ENCODE data around the gene KCNT2.
"Not testable (repeated sequence)": the region's sequence is repeated elsewhere in the genome, so short reads cannot be mapped to it uniquely, and the experiment has no call there.

Gene KCNT2

DNA sequence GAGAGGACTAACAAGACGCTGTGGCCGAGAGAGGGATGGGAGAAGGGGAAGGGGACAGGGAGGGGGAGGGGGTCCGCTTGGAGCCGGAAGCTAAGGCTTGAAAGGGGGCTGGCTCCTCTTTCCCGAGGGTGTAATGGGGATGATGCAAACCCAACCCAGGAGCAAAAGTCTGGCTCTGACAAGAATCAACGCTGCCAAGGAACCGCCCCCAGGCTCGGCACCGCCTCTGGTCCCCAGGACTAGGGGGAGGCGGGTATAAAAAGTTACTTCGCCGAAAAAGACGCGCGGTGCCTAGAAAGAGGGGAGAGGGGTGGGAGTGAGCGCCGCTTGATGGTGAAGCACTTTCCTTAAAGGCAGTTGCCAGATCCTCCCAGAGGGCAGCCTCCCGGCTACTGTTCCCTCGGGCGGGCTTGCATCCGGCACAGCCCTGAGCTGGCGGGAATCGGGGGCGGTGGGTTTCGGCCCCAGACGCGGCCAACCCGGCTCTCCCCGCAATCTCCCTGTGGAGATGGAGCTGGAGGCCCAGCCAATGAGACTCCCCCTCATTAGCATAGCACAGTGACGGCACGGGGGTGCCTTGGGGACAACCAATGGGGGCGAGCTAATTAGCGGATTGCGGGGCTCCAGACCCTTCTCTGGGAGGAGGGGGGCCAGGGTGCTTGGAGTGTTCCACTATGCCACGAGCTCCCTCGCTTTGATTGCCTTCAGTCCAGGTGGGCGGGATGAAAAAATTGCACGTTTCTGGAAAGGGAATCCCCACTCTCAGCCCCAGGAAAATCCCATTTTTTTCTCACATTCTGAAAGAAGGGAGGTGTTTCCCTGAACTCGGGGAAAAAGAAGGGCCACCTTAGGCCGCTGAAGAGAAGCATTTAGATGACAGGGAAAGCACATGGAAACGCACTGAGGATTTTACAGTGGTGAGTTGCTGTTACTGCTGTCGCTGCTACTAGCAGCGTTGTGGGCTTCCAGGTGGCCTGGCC, at the start of gene KCNT2:
TSS of gene KCNT2 (minus strand) at position 51 of the 980 bp plus-strand sequence. CDS start 131 bp downstream, outside the sequence.
- peak; percentile 28 for DNase-seq

DNA sequence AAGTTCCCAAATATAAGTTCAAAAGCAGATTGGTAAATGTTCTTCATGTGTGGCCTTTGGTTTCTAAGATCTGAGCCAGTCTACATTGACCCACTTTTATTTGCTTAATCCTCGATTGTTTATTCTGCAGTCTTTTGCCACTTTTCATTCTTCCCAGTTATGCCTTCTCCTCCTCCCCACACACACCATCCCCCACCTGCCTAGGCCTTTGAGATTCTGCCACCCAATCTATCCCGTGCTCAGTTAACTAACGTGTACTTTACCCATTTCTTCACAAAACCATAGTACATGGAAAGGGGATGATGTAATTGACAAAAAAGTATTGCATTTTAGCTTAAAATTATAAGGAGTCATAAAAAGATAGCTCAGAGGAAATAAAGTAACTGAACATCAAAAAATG, 47.3 kb upstream of the KCNT2 start:
- no peak for DNase-seq

DNA sequence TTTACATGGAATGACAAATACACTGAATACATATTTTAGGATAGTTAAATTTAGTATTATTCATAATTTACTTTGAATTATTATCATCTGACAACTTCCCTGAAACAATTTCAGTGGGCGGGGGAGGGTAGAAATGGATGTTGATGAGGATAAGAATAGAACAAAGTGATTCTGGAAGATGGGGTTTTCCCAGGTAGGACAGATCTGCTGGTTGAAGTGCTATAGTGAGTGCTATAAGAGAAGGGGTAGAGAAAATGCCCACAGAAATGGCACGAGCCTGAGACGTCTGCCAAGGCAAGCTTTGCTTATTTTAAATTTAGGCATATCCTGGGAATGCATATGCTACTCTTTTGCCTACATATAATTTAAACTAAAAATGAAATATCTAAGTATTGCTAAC, 46.8 kb upstream of the KCNT2 start:
- no peak for DNase-seq

DNA sequence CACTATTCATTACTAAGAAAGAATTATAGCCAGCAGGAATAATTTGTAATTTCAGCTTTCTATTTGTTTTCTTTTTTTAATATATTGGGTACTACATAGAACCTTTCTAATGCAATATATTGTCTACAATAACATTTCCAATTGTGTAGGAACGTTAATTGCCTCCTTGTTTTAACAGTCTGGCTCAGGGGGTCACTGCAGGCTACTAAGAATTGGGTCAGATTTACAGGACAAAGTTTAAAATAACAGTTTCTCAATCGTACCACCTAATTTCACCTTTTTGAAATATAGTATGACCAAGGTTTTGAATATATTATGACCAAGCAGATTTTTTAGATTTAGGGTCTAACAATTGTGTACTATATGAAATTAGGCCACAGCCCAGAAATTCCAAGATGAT, 46.0 kb upstream of the KCNT2 start:
- no peak for DNase-seq

DNA sequence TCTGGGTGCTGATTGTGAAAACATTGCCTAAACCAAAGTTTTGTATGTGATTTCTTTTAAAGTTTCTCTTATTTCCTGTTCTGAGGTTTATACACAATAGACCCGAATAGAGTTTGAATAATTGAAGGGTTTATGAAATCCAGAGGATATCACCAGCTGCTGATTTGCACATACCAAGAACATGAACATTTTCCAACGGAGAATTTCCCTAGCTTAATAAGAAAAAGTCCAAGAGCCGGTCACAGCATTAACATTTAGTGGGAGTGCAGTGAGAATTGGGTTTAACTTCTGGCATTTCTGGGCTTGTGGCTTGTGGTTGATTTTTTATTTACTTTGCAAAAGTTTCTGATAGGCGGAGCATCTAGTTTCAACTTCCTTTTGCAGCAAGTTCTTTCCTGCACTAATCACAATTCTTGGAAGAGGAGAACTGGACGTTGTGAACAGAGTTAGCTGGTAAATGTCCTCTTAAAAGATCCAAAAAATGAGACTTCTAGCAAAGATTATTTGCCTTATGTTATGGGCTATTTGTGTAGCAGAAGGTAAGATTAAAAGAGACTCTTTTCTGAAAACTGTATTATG, 43.5 kb upstream of the KCNT2 start, which contains the start of gene CFH:
TSS of gene CFH (plus strand) at position 407 of the 579 bp plus-strand sequence. CDS start at position 482, 75 bp downstream.
- no peak for DNase-seq

DNA sequence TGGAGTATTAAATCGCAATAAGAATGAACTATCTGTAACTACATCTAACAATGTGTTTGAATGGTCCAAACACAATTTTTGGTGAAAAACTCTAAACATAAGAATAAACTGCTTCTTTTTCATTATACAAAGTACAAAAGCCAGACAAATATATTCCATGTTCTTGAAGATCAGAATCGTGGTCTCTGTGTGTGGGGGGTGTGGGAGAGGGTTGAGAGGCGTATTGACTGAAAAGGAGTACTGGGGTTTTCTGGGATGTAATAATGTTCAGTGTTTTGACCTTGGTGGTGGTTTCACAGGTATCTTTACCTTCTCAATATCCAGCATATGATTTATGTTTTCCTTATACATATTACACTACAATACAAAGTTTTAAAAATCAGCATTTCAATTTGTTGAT, 42.8 kb upstream of the KCNT2 start:
- DNase-seq: no peak

DNA sequence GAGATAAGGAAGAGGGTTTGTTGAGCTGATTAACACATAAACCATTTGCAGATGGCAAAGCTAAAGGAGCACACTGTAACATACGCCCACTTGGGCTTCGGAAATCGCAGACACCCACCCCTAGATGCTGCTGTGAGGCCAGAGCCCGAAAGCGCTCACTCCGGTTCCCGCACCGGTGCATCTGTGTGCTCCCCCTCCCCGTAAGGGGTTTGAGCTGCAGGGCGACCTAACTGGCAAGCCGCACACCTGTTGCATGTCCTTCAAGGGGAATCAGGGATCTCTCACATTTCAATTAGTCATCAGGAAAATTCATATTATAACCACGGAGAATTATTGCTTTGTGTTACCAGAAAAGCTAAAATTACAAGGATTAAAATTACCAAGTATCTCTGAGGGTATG, 42.2 kb upstream of the KCNT2 start:
- DNase-seq: no peak

DNA sequence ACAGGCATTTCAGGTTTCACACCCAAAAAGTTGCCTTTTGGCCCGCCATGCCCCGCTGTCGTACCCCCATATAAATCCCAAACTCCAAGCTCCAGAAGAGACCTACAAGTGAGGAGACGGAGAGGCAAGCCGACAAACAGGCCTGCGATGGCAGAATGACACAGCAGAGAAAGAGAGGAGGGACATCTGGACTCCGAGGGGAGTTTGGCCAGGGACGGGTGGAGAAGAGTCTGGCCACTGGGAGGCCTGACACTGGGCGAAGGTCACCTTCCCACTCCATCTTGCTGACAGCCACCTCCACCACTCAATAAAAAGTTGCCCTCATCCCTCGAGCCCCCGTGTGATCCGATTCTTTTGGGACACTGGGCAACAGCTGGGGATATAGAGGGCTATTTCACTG, 41.8 kb upstream of the KCNT2 start:
- DNase-seq: no peak

DNA sequence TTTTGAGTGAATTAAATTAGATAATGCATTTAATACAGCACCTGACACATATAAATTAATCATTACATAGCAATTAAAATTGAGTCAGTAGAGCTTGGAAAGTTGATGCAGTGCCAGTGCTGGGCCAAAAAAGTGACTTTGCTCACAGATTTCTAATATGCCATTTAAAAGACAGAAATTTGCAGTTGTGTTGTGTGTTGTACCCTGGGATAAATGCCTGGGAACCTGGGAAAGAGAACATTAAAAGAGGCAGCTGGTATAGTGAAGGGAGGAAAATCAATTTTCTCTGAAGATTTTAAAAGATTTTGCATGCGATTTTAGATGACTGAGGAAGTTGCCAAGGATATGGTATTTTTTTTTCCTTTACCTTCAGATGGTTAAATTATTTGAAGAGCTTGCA, 32.7 kb upstream of the KCNT2 start:
- no peak for DNase-seq

DNA sequence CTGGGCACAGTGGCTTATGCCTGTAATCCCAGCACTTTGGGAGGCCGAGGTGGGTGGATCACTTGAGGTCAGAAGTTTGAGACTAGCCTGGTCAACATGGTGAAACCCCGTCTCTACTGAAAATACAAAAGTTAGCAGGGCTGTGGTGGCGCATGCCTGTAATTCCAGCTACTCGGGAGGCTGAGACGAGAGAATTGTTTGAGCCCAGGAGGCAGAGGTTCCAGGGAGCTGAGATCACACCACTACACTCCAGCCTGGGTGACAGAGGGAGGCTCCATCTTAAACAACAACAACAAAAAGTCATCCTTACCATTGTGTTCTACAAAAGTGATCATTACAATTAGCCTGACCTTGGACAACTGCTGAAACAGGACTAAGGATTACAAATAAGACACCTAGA, 31.1 kb upstream of the KCNT2 start:
- not testable (repeated sequence) for DNase-seq

DNA sequence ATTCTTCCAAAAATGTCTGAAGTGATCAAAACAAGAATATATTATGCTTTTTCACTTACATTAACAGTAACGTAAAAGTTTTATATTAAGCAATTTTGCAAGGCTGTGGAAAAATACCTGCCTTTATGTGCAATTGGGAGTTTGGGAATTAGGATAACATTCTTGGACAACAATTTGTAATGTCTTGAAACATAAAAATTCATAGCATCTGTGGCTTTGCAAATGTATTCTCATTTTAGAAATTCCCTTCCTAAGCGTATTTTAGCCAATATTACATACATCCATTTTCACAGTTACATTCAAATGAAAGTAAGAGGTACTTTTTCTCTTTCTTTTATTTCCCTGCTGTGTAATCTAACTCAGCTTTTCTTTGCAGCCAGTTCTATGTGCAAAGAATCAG, 30.2 kb upstream of the KCNT2 start:
- no peak for DNase-seq

DNA sequence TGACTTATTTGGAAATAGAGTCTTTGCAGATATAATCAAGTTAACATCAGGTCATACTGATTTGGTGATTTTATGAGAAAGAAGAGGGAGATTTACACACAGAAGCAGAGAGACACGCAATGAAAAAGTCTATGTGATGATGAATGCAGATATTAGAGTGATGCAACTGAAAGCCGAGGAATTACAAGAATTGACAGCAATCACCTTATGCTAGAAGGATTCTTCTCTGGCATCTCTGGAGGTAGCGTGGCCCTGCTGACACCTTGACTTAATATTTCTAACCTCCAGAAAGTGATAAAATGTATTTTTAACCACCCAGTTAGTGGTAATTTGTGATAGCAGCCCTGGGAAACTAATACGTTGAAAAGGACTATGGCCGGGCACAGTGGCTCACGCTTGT, 29.4 kb upstream of the KCNT2 start:
- DNase-seq: no peak

DNA sequence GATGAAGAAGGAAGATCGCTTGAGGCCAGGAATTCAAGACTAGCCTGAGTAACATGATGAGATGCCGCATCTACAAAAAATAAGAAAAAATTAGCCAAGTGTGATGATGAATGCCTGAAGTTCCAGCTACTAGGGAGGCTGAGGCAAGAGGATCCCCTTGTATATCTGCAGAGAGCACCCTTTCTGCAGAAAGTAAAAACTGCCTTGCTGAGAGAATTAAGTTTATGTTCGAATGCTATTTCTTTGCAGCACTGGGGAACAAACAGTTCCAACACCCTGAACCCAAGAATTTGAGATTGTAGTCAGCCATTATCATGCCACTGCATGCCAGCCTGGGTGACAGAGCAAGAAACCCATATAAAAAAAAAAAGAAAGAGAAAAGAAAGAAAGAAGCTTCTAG, 20.6 kb upstream of the KCNT2 start:
- no peak for DNase-seq

DNA sequence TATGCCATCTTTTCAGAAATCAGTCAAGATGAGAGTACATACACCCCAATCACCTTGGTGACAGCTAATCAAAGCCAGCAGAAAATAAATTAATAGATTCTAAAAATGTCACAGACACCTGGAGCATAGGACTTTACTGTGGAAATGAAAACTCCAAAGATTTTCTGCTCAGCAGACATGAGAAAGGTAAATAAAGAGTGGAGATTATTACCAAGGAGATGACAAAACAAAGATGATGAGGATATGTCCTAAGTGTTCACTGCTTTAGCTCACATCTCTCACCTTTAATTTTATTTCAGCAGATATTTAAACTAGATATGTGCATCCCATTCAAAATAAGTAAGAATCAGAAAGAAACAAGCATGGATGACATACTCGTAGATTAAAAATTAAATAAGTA, 14.8 kb upstream of the KCNT2 start:
- DNase-seq: no peak

DNA sequence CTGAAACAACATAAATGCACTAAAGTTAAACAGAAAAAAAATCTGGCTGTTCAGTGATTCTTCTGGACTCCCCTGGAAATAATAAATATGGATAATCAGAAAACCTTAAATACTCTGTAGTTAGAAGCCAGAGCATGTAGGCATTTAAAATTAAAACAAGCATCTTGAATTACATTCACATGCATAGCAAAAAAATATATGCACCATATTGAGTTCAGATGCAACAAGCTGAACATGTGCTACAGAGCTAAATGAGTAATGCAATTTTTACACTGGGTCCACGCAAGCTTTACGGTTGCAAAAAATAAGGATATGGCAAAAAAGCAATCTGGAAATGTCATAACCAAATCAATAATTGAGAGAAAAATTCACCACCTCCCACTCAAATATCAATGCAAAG, 11.5 kb upstream of the KCNT2 start:
- no peak for DNase-seq

DNA sequence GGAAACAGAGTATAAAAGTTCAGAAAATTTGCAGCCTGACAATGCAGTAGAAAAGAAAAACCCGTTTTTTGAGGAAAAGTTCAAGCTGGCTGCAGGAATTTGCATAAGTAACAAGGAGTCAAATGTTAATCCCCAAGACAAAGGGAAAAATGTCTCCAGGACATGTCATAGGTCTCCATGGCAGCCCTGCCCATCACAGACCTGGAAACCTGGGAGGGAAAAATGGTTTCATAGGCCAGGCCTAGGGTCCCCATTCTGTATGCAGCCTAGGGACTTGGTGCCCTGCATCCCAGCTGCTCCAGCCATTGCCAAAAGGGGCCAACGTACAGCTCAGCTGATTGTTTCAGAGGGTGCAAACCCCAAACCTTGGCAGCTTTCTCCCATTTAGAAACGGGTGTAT, 3.6 kb upstream of the KCNT2 start:
- DNase-seq: no peak

DNA sequence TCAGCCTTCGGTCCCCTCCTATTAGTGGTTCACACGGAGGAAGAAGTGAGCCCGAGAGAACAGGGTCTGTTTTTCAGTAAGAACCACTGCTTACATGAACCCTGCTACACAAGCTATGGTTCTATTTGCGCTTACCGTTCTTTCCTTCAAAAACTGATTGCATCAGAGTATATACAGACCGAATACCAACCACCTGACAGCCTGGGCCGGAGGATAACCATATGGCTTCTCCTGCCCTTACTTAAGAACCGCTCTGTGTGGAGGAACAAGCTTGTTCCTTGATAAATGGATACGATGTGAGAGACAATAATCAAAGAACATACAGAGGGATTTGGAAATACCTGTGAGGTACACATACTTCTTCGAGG, 1.1 kb upstream of the KCNT2 start:
- no peak for DNase-seq

DNA sequence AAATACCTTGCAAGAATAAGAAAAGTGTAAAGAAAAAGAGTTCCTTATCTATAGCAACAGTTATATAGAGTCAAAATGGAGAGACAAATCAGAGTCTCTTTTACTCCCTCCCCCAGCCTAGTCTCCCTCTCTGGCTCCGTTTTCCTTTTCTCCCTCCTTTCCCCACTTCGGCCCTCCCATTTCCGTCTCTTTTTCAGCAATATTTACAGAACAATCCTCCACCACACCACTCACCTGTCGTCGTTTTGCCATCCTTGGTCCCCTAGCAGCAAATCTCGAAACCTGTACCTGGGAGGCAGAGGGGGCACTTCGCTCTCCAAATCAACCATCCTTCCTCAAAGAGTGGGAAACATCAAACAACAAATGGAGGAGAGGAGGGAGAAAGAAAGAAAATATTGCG, 259 bp downstream of the KCNT2 start:
- DNase-seq: no peak

DNA sequence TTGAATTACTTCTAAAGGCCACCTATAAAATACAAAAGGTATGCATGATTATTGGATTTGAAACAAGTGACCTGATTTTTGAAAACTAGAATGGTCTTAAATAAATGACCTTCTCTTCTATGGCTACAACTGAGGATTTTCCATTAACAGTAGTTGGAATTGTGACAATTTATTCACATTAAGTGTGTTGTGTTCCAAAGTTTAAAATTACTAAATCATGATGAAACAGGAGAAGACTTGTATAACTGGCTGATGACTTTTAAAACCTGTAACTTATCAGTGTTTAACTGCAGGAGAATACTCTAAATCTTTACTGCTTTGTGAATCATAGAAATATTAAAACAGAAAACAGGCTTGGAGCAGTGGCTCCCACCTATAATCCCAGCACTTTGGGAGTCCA, 4.6 kb downstream of the KCNT2 start:
- DNase-seq: no peak

DNA sequence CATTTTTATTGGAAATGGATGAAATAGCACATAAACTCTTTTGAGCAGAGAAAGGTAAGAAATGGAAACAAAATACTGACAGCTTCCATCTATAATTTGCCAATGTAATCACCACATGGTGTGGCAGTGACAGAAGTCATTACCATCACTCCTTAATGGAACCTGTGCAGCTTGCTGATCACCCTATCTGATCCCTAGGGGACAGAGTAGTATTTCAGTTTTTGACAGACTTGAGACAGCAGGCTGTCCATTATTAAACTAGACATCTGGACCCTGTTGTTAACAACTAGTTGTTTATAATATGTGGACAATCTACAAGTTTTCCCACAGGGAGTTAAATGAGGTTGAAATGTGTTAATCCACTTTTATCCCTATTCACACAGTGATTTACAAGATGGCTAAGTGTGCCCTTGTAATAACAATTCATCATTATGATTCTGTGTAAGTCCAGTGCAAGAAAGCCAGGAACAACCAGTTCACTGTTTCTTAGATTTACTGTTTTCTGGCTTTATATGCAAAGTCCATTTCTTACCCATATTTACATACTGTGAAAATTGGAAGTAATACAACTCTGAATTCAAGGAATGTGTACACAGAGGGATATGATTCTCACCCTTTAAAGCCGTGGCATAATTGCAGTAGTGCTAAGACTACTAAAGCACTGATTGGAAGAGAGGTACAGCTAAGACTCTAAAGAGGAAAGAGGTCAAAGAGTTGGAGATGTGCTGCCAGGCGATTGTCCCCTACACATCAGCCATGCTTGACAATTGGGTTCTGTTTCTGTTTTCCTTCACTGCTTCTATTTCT, 9.1 kb downstream of the KCNT2 start:
- DNase-seq: no peak

DNA sequence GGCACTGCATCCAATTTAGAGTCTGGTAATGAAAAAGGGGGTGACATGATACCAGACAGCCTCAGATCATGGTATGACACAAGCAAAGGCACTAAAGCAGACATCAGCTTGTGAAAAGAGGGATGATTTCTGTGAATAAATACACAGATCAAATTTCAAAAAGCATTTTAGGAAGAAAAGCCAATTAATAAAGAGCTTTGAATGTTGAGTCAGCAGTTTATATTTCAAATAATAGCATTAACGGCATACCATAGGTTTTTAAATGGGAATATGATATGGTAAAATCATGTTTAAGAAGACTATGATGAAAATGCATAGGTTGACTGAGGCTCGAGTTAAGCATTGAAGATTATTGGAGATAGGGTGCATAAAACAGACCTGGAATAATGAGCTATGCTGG, 13.5 kb downstream of the KCNT2 start:
- DNase-seq: no peak

DNA sequence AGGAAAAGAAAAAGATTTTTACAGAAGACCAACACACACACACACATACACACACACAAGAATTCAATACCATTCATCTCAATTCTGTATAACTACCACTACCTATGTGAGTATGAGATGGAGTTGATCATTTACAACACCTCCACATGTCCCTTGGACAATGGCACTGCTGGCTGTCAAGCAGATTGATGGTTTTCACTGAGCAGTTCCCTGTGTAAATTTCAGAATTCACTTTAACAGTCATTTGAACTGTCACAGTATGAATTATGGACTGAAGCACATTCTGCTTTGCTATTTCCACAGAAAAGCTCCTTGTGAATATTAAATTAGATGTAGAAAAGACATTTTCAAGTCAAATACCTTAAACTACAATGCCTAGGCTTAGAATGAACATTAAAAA, 14.3 kb downstream of the KCNT2 start:
- DNase-seq: no peak

DNA sequence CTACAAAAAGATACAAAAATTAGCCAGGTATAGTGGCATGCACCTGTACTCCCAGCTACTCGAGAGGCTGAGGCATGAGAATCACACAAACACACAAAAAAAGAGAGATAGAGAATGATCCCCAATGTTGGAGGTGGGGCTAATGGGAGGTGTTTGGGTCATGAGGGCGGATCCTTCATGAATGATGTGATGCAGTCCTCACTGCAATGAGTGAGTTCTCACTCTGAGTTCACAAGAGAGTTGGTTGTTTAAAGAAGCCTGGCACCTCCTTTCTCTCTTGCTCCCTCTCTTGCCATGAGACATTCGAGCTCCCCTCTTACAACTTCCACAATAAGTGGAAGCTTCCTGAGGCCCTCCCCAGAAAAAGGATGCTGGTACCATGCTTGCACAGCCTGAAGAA, 17.3 kb downstream of the KCNT2 start:
- DNase-seq: no peak

Measured in NCI-H446 treated with DMSO at 0.1 percent for 48 hours (cell line).